Activated B cell treated with CpG ODN at 0.5 μM for 24 hours (primary cell): Measurements from ENCODE around the gene KIAA0825. TPM values are rescaled to one million over a fixed set of nuclear protein-coding genes. Genes with fewer than 3 reads are reported as not detected.

Experiments
- ATAC-seq: fragments of 200-7000 bp; cut with Tn5 transposase; one replicate; pipeline ENCODE4 v1.10.0; 2021; ENCODE audit warnings: low read depth, mild to moderate bottlenecking, moderate library complexity
- CTCF ChIA-PET: fragments of 350-600 bp; sonication (Branson Sonifier 250); formaldehyde crosslinking; loops from one replicate; lab custom pipeline; 2021; ENCODE audit warnings: antibody characterized with exemption; lab: Charles Lee
- POLR2A ChIA-PET: fragments of 350-600 bp; sonication (Branson Sonifier 250); formaldehyde crosslinking; loops from one replicate; lab custom pipeline; 2021; ENCODE audit warnings: antibody characterized with exemption; lab: Charles Lee
- DNase-seq: peaks from one replicate; pipeline ENCODE4 v3.0.0; 2022
- H3K27ac Mint-ChIP-seq: one replicate; pipeline ENCODE4 v1.8.0; 2020; ENCODE audit warnings: mixed read lengths
- H3K27me3 Mint-ChIP-seq: one replicate; pipeline ENCODE4 v1.8.0; 2021; ENCODE audit warnings: mixed read lengths
- H3K36me3 Mint-ChIP-seq: one replicate; pipeline ENCODE4 v1.8.0; 2021; ENCODE audit warnings: low read depth, mixed read lengths
- H3K4me1 Mint-ChIP-seq: one replicate; pipeline ENCODE4 v1.8.0; 2021; ENCODE audit warnings: mixed read lengths
- H3K4me3 Mint-ChIP-seq: one replicate; pipeline ENCODE4 v1.8.0; 2020; ENCODE audit warnings: mild to moderate bottlenecking, mixed read lengths
- H3K9me3 Mint-ChIP-seq: one replicate; pipeline ENCODE4 v1.8.0; 2020; ENCODE audit warnings: mixed read lengths
- intact Hi-C: fragments of 100-400 bp; cut with micrococcal nuclease; formaldehyde crosslinking; loops from one replicate; pipeline ENCODE4 v1.15.1; 2024
- total RNA-seq: library from RNA; stranded (reverse); gene quantifications from 2 replicates; pipeline ENCODE4 v1.2.3, GENCODE V29; 2022
- TF ChIP-seq, protein P1 (sequence below): fragments of 200-600 bp; IDR thresholded peaks from one replicate; pipeline ENCODE4 v1.8.0; 2022; ENCODE audit warnings: antibody characterized with exemption, mild to moderate bottlenecking

Gene KIAA0825
- total RNA-seq, 1 donor from 2014 or later, result 2.3 TPM

DNA sequence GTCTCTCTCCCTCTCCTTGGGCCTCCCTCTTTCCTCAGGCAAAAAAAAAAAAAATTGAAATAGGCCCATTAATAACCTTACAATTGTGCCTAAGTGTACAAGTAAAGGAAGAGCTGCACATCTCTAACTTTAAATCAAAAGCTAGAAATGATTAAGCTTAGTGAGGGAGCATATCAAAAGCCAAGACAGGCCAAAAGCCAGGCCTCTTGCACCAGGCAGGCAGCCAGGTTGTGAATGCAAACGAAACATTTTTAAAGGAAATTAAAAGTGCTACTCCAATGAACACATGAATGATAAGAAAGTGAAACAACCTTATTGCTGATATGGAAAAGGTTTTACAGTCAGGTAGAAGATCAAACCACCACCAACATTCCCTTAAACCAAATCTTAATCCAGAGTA lies 383.4 kb downstream of the KIAA0825 start:
- ATAC-seq (no peak), DNase-seq (no peak)
- H3K27me3 Mint-ChIP-seq, result no peaks in the 10 kb centered on the region
- ChIA-PET CTCF (no interaction called here), POLR2A (no interaction called here)
- H3K36me3 Mint-ChIP-seq, result no peaks in the 10 kb centered on the region
- no peak overlapping the region for H3K27ac Mint-ChIP-seq
- intact Hi-C loops, result no loop called here
- TF ChIP-seq, protein P1, sequence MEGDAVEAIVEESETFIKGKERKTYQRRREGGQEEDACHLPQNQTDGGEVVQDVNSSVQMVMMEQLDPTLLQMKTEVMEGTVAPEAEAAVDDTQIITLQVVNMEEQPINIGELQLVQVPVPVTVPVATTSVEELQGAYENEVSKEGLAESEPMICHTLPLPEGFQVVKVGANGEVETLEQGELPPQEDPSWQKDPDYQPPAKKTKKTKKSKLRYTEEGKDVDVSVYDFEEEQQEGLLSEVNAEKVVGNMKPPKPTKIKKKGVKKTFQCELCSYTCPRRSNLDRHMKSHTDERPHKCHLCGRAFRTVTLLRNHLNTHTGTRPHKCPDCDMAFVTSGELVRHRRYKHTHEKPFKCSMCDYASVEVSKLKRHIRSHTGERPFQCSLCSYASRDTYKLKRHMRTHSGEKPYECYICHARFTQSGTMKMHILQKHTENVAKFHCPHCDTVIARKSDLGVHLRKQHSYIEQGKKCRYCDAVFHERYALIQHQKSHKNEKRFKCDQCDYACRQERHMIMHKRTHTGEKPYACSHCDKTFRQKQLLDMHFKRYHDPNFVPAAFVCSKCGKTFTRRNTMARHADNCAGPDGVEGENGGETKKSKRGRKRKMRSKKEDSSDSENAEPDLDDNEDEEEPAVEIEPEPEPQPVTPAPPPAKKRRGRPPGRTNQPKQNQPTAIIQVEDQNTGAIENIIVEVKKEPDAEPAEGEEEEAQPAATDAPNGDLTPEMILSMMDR, result no peak
- H3K4me3 Mint-ChIP-seq, result no peak overlapping the region
- no peaks in the 10 kb centered on the region for H3K9me3 Mint-ChIP-seq
- H3K4me1 Mint-ChIP-seq, result no peaks in the 10 kb centered on the region

- Mint-ChIP-seq H3K27ac (no peak overlapping the region), H3K4me1 (no peaks in the 10 kb centered on the region), H3K27me3 (no peaks in the 10 kb centered on the region), H3K4me3 (no peak overlapping the region), H3K36me3 (no peaks in the 10 kb centered on the region), H3K9me3 (peaks cover 2% of the 10 kb centered on the region)
- DNase-seq (no peak), ATAC-seq (no peak)
- intact Hi-C loops, result no loop called here
- CTCF ChIA-PET, result no interaction called here
- POLR2A ChIA-PET, result no interaction called here
- TF ChIP-seq, protein P1, result no peak
Observed at GRCh38 chr5:94228791-94229190, 389.6 kb downstream of the KIAA0825 start.

DNA sequence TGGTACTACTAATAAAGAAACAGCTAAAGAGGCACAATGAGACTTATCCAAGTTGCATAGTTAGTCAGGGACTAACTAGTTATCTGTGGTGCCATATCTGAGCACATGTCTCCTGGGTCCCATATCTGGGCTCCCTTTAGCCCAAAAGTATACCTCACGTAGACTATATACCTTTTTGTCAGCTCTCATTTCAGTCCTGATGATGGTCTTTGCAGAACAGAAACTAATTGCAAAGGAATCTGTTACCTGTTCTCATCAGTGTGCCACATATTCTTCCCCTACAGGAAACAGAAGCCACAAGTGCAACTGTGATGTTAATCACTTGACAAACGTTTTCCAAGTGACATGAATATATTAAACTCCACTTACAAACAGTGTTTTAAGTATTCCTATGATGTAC lies 395.2 kb downstream of the KIAA0825 start:
- TF ChIP-seq, protein P1, result no peak
- POLR2A ChIA-PET, result no interaction called here
- no peak overlapping the region for H3K27ac Mint-ChIP-seq
- H3K4me3 Mint-ChIP-seq, result no peak overlapping the region
- CTCF ChIA-PET, result no interaction called here
- ATAC-seq (no peak), DNase-seq (no peak)
- H3K9me3 Mint-ChIP-seq, result peaks cover 2% of the 10 kb centered on the region
- intact Hi-C loops, result no loop called here
- H3K36me3 Mint-ChIP-seq, result no peaks in the 10 kb centered on the region
- no peaks in the 10 kb centered on the region for H3K27me3 Mint-ChIP-seq
- no peaks in the 10 kb centered on the region for H3K4me1 Mint-ChIP-seq

- ChIA-PET POLR2A (no interaction called here), CTCF (no interaction called here)
- no peak for ATAC-seq
- TF ChIP-seq, protein P1, result no peak
- Mint-ChIP-seq H3K27ac (no peak overlapping the region), H3K27me3 (no peaks in the 10 kb centered on the region), H3K9me3 (no peaks in the 10 kb centered on the region), H3K36me3 (no peaks in the 10 kb centered on the region), H3K4me1 (no peaks in the 10 kb centered on the region), H3K4me3 (no peak overlapping the region)
- DNase-seq, result no peak
- intact Hi-C loops, result no loop called here
Observed at GRCh38 chr5:94218374-94218773, 400.0 kb downstream of the KIAA0825 start.

DNA sequence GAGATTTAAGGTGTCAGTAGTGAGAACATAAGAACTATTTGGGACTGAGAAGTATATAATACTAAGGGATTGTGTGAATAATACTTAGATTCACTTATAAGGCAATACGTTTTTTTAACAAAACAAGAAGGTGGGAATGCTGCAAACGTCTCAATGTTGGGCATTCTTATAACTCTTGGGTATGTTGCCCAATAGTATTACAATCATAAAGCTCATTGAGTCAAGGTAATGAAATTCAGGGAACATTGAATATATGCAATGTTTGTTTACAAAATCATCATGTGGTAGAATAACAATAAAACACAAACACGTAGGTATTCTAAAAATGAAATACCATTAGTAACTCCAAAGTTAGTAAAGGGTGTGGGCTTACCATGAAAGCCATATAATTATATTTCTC lies 400.7 kb downstream of the KIAA0825 start:
- intact Hi-C loops, result no loop called here
- no peaks in the 10 kb centered on the region for H3K36me3 Mint-ChIP-seq
- ChIA-PET POLR2A (no interaction called here), CTCF (no interaction called here)
- no peak overlapping the region for H3K4me3 Mint-ChIP-seq
- no peak overlapping the region for H3K27ac Mint-ChIP-seq
- H3K4me1 Mint-ChIP-seq, result no peaks in the 10 kb centered on the region
- H3K9me3 Mint-ChIP-seq, result no peaks in the 10 kb centered on the region
- DNase-seq, result no peak
- no peaks in the 10 kb centered on the region for H3K27me3 Mint-ChIP-seq
- TF ChIP-seq, protein P1, result no peak
- ATAC-seq, result no peak
